HFF-Myc (cell line): ENCODE results near the gene NPAS2.
A peak's percentile ranks its signal among the peaks of the same experiment; 100 is the strongest.

Experiments
- DNase-seq: peaks from one replicate; pipeline ENCODE4 v3.0.0-alpha.2; 2011; ENCODE audit warnings: low read depth; ENCODE audit errors: extremely low read depth
- H3K4me3 ChIP-seq: replicated peaks from 2 replicates; pipeline ENCODE4 v1.5.1; 2011; ENCODE audit warnings: low read depth, mild to moderate bottlenecking, control low read depth, low read length
- CTCF ChIP-seq: IDR thresholded peaks from 2 replicates; pipeline ENCODE4 v1.5.1; 2012; ENCODE audit warnings: mild to moderate bottlenecking, low read depth, low read length, control low read depth; ENCODE audit errors: missing control alignments

NPAS2 gene

GRCh38 chr2:100819370-100820272, at the start of gene NPAS2:
NPAS2 (plus strand) TSS chr2:100820139; CDS start chr2:100904755, 84,616 bp downstream.
- H3K4me3 ChIP-seq = peak within 1 kb of the TSS; percentile 71
- no peak for DNase-seq
- no peak for TF ChIP-seq CTCF

- DNase-seq = no peak
- no peak for TF ChIP-seq CTCF
- no peak overlapping the region for H3K4me3 ChIP-seq
Observed at GRCh38 chr2:100771125-100771524, 48.8 kb upstream of the NPAS2 start.

GRCh38 chr2:100773538-100773937, 46.4 kb upstream of the NPAS2 start:
- no peak for TF ChIP-seq CTCF
- no peak overlapping the region for H3K4me3 ChIP-seq
- DNase-seq = no peak

- no peak for DNase-seq
- H3K4me3 ChIP-seq = no peak overlapping the region
- TF ChIP-seq CTCF = no peak
Observed at GRCh38 chr2:100776445-100776844, 43.5 kb upstream of the NPAS2 start.

GRCh38 chr2:100778637-100779450, 41.1 kb upstream of the NPAS2 start:
- DNase-seq = no peak
- TF ChIP-seq CTCF = no peak
- no peak overlapping the region for H3K4me3 ChIP-seq

- no peak for DNase-seq
- H3K4me3 ChIP-seq = no peak overlapping the region
- no peak for TF ChIP-seq CTCF
Observed at GRCh38 chr2:100779908-100780202, 40.1 kb upstream of the NPAS2 start.
